Adrenal gland (tissue), 12 donors: ENCODE results near the gene PRR32. TPM values are rescaled to one million over a fixed set of nuclear protein-coding genes. Genes with fewer than 3 reads are reported as not detected.

ENCODE experiments used
- DNase-seq, 7 donors: peaks; one replicate each; pipeline ENCODE4 v3.0.0-alpha.2; 2019 to 2020
- H3K27ac ChIP-seq, 5 donors: fragments of 200-600 bp; sonication (generic) in 4 of 5; 1 replicate in 3 of 5; 2 replicates in 2 of 5; pipeline versions ENCODE4 v1.5.1 to v1.8.0; 2016 to 2020; ENCODE audit warnings: mild to moderate bottlenecking in 1 of 5
- H3K27me3 ChIP-seq: fragments of 200-600 bp; 2 replicates; pipeline ENCODE4 v1.8.0; 2021
- H3K36me3 ChIP-seq, 2 donors: fragments of 200-600 bp; replicated peaks in 1 of 2; 1 replicate in 1 of 2; 2 replicates in 1 of 2; pipeline versions ENCODE4 v1.5.1 to v1.8.0; 2018 to 2022
- H3K4me1 ChIP-seq, 2 donors: fragments of 200-600 bp; replicated peaks in 1 of 2; 1 replicate in 1 of 2; 2 replicates in 1 of 2; pipeline versions ENCODE4 v1.5.1 to v1.8.0; 2018 to 2021
- H3K4me3 ChIP-seq, 4 donors: fragments of 200-600 bp; sonication (generic) in 3 of 4; one replicate each; pipeline ENCODE4 v1.5.1; 2016 to 2018
- H3K9me3 ChIP-seq, 3 donors: fragments of 200-600 bp; sonication (generic) in 1 of 3; replicated peaks in 1 of 3; 1 replicate in 2 of 3; 2 replicates in 1 of 3; pipeline versions ENCODE4 v1.5.1 to v1.8.0; 2016 to 2021
- POLR2A ChIP-seq, 2 donors: fragments of 450-650 bp; IDR thresholded peaks; one replicate each; pipeline ENCODE4 v1.6.1; 2017; ENCODE audit warnings: antibody characterized with exemption in 2 of 2, mild to moderate bottlenecking in 2 of 2, moderate library complexity in 1 of 2
- WGBS, 4 donors: extraction: QIAGEN DNeasy Blood & Tissue Kit in 2 of 4; methylation state at CpG; one replicate each; pipeline versions ENCODE4 v1.1.5 to v1.1.7; 2013 to 2017; 5-methylcytosine and 5-hydroxymethylcytosine counted together
- intact Hi-C, 2 donors: fragments of 100-400 bp; cut with DNase I; formaldehyde crosslinking; loops; one replicate each; pipeline versions ENCODE4 v1.14.1 to v1.15.0; 2022 to 2023
- polyA plus RNA-seq, 3 donors: library from polyadenylated mRNA; stranded (reverse); fragments of 200-250 nt in 2 of 3; fragments of 350-450 nt in 1 of 3; fragmentation: Illumina TruSeq in 1 of 3; extraction: RNeasy Lipid Tissue Mini Kit (QIAGEN cat#74804) in 1 of 3; gene quantifications; one replicate each; pipeline ENCODE4 v1.2.3, GENCODE V29; 2013 to 2014
- total RNA-seq, 9 donors: library from RNA; depleted of rRNA in 4 of 9; stranded (reverse); fragments of >200 nt in 4 of 9; fragments of 120-200 nt in 1 of 9; fragmentation: NEBNext Ultra II Directional in 1 of 9; extraction: Animal tissue kit (Norgen Biotek cat#: 25700) in 1 of 9; gene quantifications; one replicate each; pipeline versions ENCODE4 v1.1.0 to v1.2.4, GENCODE V29; 2013 to 2023
- TF ChIP-seq, protein P1 (sequence below), 6 experiments: fragments of 450-650 bp in 4 of 6; fragments of 200-600 bp in 2 of 6; sonication (generic) in 1 of 6; IDR thresholded peaks; 1 replicate in 5 of 6; 2 replicates in 1 of 6; pipeline versions ENCODE4 v1.5.1 to v1.8.0; 2016 to 2021; ENCODE audit warnings: antibody characterized with exemption in 6 of 6, mild to moderate bottlenecking in 2 of 6, moderate library complexity in 1 of 6
- donor health status: healthy with polysubstance abuse.
- donor health status: Bipolar disorder and iron deficiency.
- donor health status: DM: yes; HTN: yes; CAD: no.
- donor health status: DM: no; HTN: no; CAD: no.
- donor health status: DM: no; HTN: no; CAD: no.
- donor health status: DM: yes; HTN: yes; CAD: no.

Gene PRR32
- total and polyA plus RNA-seq, 12 donors: not detected

DNA sequence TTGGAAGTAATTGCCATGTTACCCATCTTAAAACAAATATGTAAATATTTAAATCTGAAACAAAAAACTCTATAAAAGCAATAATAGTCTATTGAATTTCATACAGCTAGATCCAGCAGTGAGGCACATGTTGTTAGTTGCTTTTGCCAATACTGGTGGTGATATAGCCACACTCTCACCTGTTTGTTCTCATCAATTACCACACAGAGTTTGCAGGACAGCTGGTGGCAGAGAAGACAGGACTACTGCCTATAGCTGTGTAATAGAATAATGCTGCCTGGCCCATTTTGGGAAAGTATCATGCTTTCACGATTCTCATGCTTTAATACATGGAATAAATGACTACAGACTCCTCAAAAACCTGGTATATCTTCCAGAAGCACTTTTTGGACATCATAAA lies 3.7 kb upstream of the PRR32 start:
- WGBS, 4 donors: 29 to 47% (median 37%) methylated on average over 1 of the region's 1 CpG
- intact Hi-C loops: no loop called here

DNA sequence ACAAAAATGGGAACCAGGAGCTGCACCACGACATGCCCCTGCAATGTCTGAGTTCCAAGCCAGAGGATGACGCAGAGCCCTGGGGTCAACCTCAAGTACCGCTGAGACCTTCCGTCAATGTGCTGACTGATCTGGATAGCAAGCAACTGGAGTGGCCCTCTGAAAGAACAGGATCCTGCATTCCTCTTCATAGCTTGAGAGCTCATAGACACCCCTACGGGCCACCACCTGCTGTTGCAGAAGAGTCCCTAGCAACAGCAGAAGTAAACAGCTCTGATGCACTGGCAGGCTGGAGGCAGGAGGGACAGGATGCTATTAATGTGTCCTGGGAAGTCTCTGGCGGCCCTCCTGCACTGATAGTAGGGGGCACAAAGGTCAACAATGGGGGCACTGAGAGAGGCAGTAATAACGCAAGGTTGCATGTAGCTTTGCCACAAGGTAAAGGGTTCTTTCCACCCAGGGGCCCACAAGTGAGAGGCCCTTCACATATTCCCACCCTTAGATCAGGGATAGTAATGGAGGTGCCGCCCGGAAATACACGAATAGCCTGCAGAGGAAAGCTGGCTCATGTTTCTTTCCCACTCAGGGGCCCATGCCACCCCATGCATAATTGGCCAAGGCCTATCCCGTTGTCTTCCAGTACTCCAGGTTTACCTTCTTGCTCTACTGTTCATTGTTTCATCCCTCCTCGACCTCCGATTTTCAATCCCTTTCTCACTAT lies 1.3 kb downstream of the PRR32 start:
- TF ChIP-seq, protein P1, sequence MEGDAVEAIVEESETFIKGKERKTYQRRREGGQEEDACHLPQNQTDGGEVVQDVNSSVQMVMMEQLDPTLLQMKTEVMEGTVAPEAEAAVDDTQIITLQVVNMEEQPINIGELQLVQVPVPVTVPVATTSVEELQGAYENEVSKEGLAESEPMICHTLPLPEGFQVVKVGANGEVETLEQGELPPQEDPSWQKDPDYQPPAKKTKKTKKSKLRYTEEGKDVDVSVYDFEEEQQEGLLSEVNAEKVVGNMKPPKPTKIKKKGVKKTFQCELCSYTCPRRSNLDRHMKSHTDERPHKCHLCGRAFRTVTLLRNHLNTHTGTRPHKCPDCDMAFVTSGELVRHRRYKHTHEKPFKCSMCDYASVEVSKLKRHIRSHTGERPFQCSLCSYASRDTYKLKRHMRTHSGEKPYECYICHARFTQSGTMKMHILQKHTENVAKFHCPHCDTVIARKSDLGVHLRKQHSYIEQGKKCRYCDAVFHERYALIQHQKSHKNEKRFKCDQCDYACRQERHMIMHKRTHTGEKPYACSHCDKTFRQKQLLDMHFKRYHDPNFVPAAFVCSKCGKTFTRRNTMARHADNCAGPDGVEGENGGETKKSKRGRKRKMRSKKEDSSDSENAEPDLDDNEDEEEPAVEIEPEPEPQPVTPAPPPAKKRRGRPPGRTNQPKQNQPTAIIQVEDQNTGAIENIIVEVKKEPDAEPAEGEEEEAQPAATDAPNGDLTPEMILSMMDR (IDR thresholded peaks at IDR 0.05): no peak
- TF ChIP-seq POLR2A (IDR thresholded peaks at IDR 0.05): no peak
- Histone ChIP-seq H3K27ac (no peak overlapping the region), H3K4me1 (no peaks in the 10 kb centered on the region), H3K27me3 (peaks cover 1% of the 10 kb centered on the region), H3K9me3 (no peaks in the 10 kb centered on the region), H3K36me3 (no peaks in the 10 kb centered on the region), H3K4me3 (no peak overlapping the region)
- intact Hi-C loops: no loop called here
- WGBS, 4 donors: 64 to 82% (median 72%) methylated on average over 7 to 13 of the region's 13 CpGs
- no peak for DNase-seq

More for the DNA sequence above, 3.7 kb upstream of the PRR32 start:
- H3K27me3 ChIP-seq: peaks cover 3% of the 10 kb centered on the region
- H3K4me3 ChIP-seq: no peak overlapping the region
- H3K27ac ChIP-seq: no peak overlapping the region
- TF ChIP-seq, protein P1 (IDR thresholded peaks at IDR 0.05): no peak
- no peak for TF ChIP-seq POLR2A (IDR thresholded peaks at IDR 0.05)
- DNase-seq: no peak
- no peaks in the 10 kb centered on the region for H3K9me3 ChIP-seq
- no peaks in the 10 kb centered on the region for H3K36me3 ChIP-seq
- no peaks in the 10 kb centered on the region for H3K4me1 ChIP-seq

DNA sequence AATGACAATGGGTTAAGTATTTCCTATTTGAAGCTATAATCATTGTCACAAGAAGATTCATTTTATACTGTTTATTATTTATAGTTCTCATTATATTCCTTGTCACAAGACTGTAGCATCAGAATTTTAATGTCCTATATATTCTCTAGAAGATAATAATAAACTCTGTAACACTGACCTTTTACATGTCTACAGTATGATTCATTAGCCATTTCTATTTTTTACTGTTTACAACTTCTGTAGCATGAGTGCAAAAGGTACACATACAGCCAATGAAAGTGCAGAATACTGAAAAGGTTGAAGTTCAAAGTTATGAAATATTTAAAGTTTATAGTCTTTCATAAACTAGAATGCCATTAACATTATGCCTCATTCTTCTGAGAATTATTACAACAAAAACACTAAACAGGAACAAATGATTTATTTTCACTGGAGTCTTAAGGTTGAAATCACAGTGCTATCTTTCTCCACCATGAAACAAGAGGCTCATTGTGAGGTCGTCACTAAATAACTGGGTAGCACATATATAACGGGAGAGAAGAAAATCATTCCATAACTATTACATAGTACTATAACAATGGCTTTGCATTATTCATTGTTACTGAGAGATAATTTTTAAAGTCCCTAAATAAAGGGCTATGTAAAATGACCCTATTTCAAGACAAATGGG lies 4.9 kb downstream of the PRR32 start:
- no peaks in the 10 kb centered on the region for H3K4me1 ChIP-seq
- no peak overlapping the region for H3K27ac ChIP-seq
- no peaks in the 10 kb centered on the region for H3K36me3 ChIP-seq
- no peak overlapping the region for H3K4me3 ChIP-seq
- H3K27me3 ChIP-seq: no peaks in the 10 kb centered on the region
- H3K9me3 ChIP-seq: no peaks in the 10 kb centered on the region
- no peak for DNase-seq
- TF ChIP-seq, protein P1 (IDR thresholded peaks at IDR 0.05): no peak
- TF ChIP-seq POLR2A (IDR thresholded peaks at IDR 0.05): no peak
- WGBS, 4 donors: 49 to 63% (median 57%) methylated on average over 2 of the region's 2 CpGs
- intact Hi-C loops: no loop called here

DNA sequence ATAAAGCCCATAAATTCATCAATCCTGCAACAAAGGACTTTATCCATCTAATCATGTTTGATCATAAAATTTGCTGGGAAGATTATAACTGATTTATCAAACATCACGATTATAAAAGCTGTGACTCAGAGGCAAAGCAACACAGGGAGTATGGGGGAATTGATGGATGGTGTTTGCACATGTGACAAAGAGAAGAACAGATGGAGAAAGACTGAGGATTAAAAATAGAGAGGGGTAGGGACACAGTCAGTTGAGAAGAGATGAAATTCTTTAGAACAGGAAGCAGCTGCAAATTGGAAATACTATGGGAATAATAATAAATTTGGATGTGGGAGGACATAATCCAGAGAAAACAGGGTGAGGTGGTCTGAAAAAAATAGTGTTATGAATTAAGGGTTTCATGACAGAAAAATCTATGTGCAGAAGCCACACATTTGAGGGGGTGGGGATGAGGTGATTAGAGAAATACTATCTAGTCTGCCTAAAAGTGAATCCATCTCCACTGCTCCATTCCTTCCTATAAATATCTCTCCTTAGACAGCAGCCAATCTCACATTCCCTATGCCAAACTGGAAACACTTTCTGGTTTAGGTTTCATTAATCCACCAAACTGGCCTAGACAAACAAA lies 6.2 kb downstream of the PRR32 start:
- WGBS, 4 donors: 22 to 40% (median 31%) methylated on average over 1 of the region's 1 CpG
- no peaks in the 10 kb centered on the region for H3K9me3 ChIP-seq
- no peaks in the 10 kb centered on the region for H3K36me3 ChIP-seq
- no peak for DNase-seq
- no peak overlapping the region for H3K27ac ChIP-seq
- H3K27me3 ChIP-seq: no peaks in the 10 kb centered on the region
- no peaks in the 10 kb centered on the region for H3K4me1 ChIP-seq
- intact Hi-C loops: no loop called here
- no peak overlapping the region for H3K4me3 ChIP-seq
- TF ChIP-seq POLR2A (IDR thresholded peaks at IDR 0.05): no peak
- TF ChIP-seq, protein P1 (IDR thresholded peaks at IDR 0.05): no peak
